Activated CD8-positive, alpha-beta memory T cell treated with anti-CD3 and anti-CD28 coated beads for 4 hours (primary cell): ENCODE results near the gene FKBP3.
"Not testable (repeated sequence)": the region's sequence is repeated elsewhere in the genome, so short reads cannot be mapped to it uniquely, and the experiment has no call there.

Experiments
- DNase-seq, 2 donors: peaks; one replicate each; pipeline ENCODE4 v3.0.0-alpha.2; 2020; ENCODE audit warnings: low read depth in 2 of 2

Gene FKBP3

DNA sequence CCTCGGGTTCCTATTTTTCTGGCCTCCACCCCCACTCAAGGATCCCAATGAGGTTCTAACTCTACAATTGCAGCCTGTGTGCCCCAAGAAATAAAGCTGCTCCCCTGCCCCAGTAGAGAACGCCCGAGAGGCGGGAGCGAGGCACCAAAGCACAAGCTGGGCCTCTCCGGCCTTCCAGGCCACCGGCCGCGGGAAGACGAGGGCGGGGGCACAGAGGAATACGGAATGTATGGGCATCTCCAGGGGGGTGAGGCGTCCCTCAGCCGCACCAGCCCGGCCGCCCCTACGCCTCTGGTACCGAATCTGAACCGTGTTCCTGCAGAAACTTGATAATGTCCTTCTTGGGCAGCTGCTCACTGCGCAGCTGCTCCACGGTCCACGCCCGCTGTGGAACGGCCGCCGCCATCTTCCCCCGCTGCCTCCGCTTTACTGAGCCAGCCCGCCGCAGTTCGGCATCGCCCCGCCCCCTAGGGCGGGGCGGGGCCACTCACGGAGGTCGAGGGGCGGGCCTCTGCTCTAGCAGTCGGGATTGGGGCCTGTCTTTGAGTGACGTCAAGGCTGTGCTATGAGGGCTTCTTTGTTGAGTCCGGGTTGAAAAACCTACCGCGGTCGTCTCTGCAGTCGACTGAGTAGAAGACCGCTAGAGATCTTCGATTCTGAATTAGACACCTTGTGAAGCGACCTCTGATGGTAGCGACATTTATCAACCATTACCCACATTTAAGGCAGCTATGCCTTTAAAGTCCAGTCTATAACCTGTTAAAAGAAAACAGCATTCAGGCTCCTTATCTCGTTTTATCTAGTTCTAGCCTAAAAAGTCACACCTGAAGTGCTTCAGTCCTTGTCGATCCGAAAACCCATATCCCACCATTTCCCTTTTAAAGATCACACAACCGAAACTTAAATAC lies at the start of gene FKBP3:
Gene FKBP3, minus strand, starts transcription at position 431 of the 908 bp plus-strand sequence. Its CDS starts 25 bp downstream, at position 406.
- DNase-seq, result peak; percentile 88 to 95

DNA sequence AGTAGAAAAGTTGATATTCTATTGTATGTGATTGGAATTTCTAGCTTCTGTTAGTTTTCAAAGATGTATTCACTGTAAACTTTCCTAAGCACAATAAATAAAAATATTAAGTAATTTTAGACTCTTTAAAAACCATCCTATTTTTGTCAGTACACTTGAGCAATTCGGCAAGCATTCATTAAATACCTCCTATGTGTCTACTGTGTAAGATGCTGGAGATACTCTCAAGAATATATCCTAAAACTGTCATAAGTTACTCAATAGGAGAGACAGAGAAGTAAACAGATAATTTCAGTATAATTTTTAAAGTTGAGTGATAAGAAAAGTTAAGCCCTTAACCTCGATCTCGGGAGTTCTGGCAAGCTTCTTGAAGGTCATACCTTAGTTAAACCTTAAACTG lies 47.5 kb upstream of the FKBP3 start:
- DNase-seq, result no peak

DNA sequence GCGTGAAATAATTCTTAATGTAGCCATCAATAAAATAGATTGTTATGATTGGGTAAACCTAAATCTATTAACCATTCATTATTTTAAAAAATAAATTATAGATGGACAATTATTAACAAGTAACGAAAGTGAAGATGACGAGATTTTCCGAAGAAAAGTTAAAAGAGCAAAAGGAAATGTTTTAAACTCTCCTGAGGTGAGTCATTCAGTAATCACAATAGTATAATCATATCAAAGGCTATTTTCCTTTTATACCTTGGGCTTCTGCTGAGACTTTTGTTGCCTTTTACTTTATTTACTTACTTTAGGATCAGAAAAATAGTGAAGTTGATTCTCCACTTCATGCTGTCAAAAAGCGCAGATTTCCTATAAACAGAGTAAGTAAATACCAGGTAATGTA lies 47.0 kb upstream of the FKBP3 start:
- DNase-seq, result no peak

DNA sequence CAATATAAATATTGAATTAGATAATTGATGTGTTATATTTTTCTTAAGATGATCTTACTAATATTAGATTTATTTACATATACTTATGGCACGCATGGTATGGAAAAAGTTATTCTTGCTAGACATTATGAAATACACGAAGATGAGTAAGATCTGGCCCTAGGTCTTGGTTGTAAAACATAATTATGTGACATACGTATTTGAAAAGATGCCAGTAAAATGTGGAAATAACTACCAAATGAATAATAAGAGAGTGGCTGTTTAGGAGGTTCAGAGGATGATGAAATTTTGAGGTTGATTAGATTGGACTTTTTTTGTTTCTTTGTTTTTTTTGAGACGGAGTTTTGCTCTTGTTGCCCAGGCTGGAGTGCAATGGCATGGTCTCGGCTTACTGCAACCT lies 42.8 kb upstream of the FKBP3 start:
- DNase-seq, result no peak

DNA sequence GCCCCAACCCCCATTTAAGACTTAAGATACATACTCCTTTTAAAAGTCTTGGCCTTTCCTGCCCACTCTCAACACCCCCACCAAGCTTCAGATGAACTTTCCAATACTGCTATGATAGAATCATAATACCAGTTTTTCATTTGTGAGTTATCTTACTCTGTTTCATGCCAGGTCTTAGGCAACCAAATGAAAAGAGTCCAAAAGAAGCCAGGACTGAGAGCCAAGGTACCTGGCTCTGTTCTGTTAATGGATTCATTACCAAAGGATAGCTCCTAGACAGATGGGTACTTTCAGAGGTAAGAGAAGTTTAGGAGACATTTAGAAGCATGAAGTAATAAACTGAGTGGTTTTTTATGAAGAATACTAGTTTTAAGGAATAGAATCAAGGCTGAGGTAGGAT lies 35.6 kb upstream of the FKBP3 start:
- DNase-seq, result no peak

DNA sequence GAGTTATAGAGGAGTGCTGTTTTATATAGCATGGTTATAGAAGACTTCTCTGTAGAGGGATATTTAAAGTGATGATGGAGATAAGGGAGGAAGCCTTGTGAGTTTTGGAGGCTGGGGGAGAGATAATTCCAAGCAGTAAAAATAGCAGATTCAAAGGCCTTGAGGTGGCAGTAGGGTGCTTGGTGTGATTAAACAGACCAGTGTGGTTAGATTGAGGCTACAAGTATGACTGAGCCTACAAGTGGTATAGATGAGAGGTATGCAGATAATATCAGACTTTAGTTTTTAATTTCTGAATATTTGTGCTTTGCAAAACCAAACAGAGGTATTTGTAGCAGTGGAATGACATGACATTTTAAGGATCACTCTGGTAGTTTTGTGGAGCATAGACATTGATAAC lies 21.8 kb upstream of the FKBP3 start:
- no peak for DNase-seq

DNA sequence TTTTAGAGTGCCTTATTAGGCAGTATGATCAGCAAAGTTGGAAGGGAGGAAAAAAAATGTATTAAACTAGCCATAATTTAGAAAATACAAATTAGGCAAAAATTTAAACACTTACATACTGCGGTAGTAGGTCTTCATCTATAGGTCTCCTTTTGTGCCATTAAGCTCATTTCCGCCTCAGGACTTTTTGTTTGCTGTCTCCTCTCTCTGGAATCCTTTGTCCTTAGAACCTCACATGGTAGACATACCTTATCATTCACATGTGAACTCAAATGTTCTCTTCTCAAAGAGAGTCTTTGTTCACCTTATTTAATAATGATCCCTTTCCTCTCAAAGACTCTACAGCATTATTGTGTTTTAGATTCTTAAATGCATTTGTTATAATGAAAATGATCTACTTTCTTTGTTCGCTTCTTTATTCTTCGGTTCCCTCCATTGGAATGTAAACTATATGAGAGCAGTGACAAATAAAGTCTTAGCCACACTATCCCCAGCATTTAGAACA lies 16.2 kb upstream of the FKBP3 start:
- no peak for DNase-seq

DNA sequence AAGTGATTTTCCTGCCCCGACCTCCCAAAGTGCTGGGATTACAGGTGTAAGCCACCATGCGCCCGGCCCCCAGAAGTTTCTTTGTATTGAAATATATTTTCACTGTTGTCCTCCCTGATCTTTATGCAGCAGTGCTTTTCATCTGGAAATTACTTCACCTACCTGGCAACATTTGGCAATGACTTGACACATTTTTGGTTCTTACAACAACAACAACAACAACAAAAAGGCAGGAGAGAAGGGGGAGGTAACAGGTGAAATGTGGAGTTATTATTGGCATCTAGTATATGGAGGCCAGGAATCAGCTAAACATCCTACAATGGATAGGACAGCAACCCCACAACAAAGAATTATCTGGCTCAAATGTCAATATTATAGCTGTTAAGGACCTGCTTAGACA lies 15.3 kb upstream of the FKBP3 start:
- no peak for DNase-seq

DNA sequence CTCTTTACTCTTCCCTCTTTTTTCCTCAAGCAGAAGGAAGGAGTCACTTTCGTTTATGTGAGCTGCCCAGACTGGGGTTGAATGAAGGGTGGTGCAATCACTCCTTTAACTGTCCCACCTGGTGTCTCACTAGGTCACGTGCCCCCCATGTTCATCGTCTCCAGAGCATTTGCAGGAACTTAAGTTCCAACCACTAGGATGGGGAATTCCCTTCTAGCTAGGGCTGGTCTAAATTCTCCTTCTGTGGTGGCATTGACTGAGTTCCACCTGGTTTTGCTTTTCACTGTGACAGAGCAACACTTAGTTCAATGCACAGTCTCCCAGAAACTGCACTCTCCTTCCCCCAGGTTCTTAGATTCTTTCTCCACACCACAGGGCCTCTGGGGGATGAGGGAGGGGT lies 10.9 kb upstream of the FKBP3 start:
- no peak for DNase-seq

DNA sequence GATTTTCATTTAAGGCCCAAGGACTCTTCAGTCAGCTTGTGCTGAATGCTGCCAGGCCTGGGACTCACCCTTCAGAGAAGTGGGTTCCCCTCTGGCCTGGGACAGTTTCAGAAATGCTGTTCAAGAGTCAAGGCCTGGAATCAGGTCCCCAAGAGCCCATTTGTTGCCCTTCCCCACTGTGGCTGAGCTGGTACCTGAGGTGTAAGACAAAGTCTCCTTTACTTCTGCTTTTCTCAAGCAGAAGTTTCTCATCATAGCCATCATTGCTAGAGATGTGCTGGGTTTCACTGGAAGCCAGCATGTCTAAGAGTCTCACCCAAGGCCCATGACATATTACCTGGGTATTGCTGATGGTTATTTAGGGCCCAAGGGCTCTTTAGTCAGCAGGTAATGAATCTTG lies 10.4 kb upstream of the FKBP3 start:
- DNase-seq, result no peak

DNA sequence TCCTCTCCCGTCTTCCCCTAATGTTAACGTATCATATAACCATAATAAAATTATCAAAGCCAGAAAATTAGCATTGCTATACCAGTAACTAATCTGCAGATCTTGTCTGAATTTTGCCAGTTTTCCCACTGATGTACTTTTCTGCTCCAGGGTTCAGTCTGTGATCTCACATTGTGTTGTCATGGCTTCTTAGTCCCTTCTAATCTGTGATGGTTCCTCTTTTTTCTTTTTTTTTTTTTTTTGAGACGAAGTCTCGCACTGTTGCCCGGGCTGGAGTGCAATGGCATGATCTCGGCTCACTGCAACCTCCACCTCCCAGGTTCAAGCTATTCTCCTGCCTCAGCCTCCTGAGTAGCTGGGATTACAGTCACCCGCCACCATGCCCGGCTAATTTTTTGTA lies 7.8 kb upstream of the FKBP3 start:
- DNase-seq, result not testable (repeated sequence)

DNA sequence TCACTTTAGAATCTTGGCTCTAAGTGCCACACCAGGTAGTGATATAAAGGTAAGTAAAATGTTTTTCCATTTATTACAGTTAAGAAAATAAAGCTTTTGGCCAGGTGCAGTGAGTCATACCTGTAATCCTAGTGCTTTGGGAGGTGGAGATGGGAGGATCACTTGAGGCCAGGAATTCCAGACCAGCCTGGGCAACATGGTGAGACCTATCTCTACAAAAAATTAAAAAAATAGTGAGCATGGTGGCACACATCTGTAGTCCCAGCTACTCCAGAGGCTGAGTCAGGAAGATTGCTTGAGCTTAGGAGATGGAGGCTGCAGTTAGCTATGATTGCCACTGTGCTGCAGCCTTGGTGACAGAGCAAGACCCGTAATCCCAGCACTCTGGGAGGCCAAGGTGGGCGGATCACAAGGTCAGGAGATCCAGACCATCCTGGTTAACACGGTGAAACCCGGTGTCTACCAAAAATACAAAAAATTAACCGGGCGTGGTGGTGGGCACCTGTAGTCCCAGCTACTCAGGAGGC lies 6.4 kb upstream of the FKBP3 start:
- DNase-seq, result no peak

DNA sequence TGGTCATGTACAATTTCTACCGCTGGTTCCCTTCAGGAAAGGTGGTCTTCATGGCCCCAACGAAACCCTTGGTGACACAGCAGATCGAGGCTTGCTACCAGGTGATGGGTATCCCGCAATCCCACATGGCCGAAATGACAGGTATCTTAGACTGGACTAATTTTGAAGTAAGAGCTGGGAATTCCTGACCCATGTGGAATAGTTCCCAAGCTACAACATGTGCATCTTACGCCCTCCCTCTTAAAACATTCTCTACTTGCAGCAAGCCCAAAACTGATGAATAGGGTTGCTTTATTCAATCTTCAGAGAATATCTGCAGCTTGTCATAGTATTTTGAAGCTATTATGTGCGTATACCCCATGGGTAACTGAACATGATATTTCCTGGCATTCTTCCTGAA lies 2.1 kb upstream of the FKBP3 start:
- DNase-seq, result no peak

DNA sequence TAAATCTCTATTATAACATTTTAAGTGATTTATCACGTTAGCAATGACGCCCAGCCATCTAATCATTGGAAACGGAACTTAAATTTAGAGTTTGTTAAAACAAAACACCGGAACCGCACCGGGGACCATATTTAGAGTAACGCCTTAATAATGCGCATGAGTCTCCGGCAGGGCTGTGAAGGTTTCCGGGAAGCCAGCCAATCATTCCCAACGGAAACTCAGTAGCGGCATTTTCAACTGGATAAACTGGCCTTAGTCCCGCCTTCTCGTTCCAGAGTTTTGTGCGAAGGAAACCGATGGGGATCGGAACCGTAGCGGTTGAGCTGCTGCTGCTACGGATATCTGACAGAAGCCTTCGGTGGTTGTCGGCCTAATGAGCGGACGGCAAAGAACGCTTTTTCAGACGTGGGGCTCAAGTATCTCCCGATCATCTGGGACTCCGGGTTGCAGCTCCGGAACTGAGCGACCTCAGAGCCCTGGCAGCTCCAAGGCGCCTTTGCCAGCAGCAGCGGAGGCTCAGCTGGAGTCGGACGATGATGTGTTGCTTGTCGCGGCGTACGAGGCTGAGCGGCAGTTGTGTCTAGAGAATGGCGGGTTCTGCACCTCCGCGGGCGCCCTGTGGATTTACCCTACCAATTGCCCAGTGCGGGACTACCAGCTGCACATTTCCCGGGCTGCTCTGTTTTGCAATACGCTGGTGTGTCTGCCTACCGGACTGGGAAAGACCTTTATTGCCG lies 1.5 kb upstream of the FKBP3 start, which contains the start of gene FANCM:
Gene FANCM, plus strand, starts transcription at position 272 of the 737 bp plus-strand sequence. Its CDS starts 102 bp downstream, at position 374.
- DNase-seq, result peak; percentile 70 to 75

DNA sequence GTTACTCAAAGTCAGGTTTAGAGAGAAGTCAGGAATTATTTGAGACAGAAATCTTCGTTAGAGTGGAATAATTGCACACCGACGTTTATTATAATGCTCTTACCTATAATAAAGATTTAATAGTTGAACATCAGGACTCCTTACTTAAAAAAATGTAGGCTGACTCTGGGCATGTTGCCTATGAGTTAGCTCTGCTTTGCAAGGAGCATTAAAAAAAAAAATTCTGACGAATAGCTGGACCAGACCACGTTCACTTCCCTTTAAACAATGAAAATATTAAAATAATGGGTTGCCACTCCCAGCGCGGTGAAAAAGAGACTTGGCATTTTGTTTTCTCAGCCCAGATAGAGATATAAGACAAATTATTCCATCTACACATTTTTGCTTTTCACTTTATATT lies 875 bp upstream of the FKBP3 start:
- no peak for DNase-seq

DNA sequence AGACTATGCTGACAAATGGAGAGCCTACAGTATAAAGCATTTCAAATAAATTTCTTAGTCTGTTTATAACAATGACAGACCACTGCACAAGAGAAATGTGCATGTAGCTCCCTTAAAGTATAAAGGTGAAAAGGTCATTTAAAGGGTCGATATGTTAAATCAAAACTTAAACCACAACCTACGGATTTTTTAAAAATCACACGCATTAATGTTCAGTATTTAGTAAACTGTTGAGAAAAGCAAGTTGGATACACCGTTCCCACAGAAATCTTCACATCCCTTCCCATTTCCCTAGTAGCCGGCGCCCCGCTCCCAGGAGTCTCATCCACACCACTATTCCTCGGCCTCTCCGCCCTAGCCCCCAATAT lies 614 bp downstream of the FKBP3 start:
- no peak for DNase-seq

DNA sequence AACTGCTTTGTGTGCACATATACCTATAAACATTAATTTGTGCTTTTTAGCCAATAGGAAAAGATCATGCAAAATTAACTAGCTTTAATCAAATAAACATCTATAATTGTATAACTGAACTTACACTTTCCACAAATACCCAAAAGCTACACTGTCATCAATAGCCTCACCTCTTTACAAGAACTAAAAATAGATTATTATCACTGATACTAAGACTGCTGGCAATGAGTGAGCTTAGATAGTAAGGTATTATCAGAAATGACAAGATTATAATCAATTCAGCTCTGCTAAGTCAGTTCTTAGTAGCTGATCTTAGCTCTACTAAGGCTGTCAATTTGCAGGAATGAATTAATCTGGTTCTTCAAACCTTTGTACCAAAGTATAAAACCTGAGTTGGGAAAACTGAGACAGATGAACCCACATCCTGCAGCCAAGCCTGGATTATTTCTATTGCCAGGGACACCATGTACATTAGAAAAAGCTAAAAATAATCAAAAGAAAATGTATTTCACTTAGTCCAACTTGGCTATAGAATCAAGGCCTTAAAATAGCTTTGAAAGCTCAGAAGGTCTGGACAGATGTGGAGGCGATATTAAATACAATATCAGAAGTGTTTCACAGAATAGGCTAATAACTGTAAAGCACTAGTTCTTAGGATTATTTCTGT lies 5.2 kb downstream of the FKBP3 start:
- no peak for DNase-seq

DNA sequence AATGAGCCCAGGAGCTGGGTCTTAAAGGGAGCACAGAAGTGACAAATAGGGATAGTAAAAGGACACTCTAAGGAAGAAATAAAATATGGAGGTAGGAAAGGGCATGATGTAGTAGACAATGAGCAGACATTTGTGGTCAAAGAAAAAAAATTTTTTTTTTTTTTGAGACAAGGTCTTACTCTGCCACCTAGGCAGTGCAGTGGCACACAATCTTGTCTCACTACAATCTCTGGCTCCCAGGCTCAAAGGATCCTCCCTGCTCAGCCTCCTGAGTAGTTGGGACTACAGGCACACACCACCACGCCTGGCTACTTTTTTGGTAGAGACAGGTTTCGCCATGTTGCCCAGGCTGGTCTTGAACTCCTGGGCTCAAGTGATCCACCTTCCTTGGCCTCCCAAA lies 8.5 kb downstream of the FKBP3 start:
- no peak for DNase-seq

DNA sequence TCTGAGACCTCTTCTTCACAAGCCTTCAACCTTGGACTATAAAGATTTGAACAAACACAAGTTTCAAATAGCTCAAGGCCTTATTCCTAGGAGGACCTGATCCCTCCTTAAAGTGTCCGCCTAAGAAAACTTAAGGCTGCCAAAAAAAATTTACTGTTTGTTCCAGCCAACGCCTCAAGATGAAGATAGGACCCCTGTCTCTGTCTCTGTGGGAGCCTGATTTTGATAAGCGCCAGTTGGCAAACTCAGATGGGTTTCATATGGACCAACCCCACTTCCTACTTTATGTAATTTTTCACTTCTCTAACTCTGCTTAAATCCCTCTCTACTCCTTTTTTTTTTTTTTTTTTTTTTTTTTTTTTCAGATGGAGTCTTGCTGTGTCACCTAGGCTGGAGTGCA lies 11.0 kb downstream of the FKBP3 start:
- no peak for DNase-seq

DNA sequence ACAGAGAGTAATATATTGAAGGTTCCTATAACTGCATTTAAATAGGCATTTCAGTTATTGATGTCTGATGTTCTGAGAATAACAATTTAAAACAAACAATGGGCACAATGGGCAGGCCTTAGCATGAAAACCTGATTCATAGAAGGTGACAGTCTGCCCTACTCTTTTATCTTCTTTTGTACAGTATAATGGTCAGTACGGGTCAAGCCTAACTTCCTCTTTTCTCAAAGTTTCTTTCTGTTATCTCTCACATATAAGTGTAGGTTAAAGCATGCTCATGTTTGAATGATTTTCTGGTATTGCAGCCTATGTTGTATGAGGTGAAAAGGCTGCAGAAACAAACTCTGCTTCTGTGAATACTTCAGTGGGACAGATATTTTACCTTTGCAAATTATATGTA lies 14.2 kb downstream of the FKBP3 start:
- no peak for DNase-seq

DNA sequence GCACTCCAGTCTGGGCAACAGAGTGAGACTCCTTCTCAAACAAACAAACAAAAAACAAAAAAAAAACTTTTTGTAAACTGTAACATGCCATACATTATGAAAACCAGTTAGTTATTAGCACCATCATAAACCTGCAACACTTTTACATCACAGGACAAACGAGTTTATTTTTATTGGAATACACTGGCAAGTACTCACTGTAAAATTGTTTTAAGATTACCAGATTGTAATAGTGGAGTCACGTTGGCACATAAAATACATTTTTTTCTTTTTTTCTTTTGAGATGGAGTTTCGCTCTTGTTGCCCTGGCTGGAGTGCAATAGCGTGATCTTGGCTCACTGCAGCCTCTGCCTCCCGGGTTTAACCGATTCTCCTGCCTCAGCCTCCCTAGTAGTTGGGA lies 15.7 kb downstream of the FKBP3 start:
- no peak for DNase-seq

DNA sequence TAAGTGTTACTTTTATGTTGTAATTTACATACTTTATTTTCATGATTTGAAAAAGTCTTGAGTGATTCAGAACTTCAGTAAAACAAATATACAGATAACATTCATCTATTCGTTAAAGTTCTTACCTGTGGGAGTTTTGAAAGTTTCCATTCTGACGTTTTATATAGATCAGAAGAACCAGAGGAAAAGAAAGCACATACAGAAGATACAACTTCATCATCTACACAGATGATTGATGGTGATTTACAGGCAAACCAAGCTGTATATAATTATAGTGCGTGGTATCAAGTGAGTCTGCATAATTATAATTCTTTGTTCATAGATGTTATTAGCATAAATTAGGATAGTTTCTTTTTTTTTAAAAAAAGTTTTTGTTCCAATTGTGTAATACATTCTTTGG lies 20.0 kb downstream of the FKBP3 start:
- DNase-seq, result no peak
